Activated CD8-positive, alpha-beta T cell treated with anti-CD3 and anti-CD28 coated beads, Interleukin-2, amount 10 ng/mL, durations not matched to agents 7 days and 5 days (primary cell): ENCODE results near the gene MYBPC1. TPM values are rescaled to one million over a fixed set of nuclear protein-coding genes. Genes with fewer than 3 reads are reported as not detected.
"Not testable (repeated sequence)": the region's sequence is repeated elsewhere in the genome, so short reads cannot be mapped to it uniquely, and the experiment has no call there.

Experiments
- ATAC-seq: fragments of 150-1000 bp; cut with Tn5 transposase; one replicate; pipeline ENCODE4 v1.10.0; 2021; ENCODE audit warnings: moderate library complexity
- CTCF ChIA-PET: fragments of 350-600 bp; sonication (Branson Sonifier 250); formaldehyde crosslinking; loops from one replicate; lab custom pipeline; 2021; ENCODE audit warnings: antibody characterized with exemption; lab: Charles Lee
- POLR2A ChIA-PET: fragments of 350-600 bp; sonication (Branson Sonifier 250); formaldehyde crosslinking; loops from one replicate; lab custom pipeline; 2021; ENCODE audit warnings: antibody characterized with exemption; lab: Charles Lee
- DNase-seq: peaks from one replicate; pipeline ENCODE4 v3.0.0-alpha.2; 2020
- H3K27ac Mint-ChIP-seq: one replicate; pipeline ENCODE4 v1.8.0; 2021; ENCODE audit warnings: mild to moderate bottlenecking, mixed read lengths
- H3K27me3 Mint-ChIP-seq: one replicate; pipeline ENCODE4 v1.8.0; 2021; ENCODE audit warnings: low read depth, mixed read lengths
- H3K36me3 Mint-ChIP-seq: one replicate; pipeline ENCODE4 v1.8.0; 2021; ENCODE audit warnings: low read depth, mixed read lengths
- H3K4me1 Mint-ChIP-seq: one replicate; pipeline ENCODE4 v1.8.0; 2021; ENCODE audit warnings: low read depth, mixed read lengths
- H3K4me3 Mint-ChIP-seq: one replicate; pipeline ENCODE4 v1.8.0; 2021; ENCODE audit warnings: mild to moderate bottlenecking, mixed read lengths
- H3K9me3 Mint-ChIP-seq: one replicate; pipeline ENCODE4 v1.8.0; 2022; ENCODE audit warnings: mixed read lengths; ENCODE audit not compliant: insufficient read depth
- total RNA-seq, 2 experiments: library from RNA; stranded (reverse); gene quantifications; one replicate each; pipeline ENCODE4 v1.2.3, GENCODE V29; 2021

MYBPC1 gene
- total RNA-seq, 2 experiments from 2014 or later = not detected

DNA sequence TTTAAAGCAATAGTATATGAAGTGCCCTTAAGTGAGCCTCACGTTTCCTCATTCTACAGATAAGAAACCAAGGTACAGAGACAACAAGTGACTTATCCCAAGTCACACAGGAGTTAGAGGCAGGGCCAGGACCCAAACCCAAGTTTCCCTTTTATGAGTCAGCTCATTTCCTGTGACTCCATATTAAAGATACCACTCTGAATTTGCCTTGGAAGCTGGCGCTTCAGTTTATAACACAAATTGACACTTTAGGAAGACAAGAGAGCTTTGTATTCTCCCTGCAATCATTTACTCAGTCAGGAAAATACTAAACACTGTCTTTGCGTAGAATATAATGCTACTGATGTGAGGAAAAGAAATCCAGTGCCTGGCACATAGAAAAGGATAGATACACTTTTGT is 43.2 kb downstream of the MYBPC1 start:
- Mint-ChIP-seq H3K27ac (no peak overlapping the region), H3K9me3 (no peaks in the 10 kb centered on the region), H3K4me1 (peaks cover 15% of the 10 kb centered on the region), H3K36me3 (no peaks in the 10 kb centered on the region), H3K4me3 (no peak overlapping the region), H3K27me3 (peaks cover 15% of the 10 kb centered on the region)
- DNase-seq (no peak), ATAC-seq (no peak)
- CTCF ChIA-PET = interaction anchor here (1.2 kb wide), 1 partner anchor 202 kb away, joined by 3 read pairs; no protein-coding TSS in a partner anchor
- POLR2A ChIA-PET = no interaction called here

DNA sequence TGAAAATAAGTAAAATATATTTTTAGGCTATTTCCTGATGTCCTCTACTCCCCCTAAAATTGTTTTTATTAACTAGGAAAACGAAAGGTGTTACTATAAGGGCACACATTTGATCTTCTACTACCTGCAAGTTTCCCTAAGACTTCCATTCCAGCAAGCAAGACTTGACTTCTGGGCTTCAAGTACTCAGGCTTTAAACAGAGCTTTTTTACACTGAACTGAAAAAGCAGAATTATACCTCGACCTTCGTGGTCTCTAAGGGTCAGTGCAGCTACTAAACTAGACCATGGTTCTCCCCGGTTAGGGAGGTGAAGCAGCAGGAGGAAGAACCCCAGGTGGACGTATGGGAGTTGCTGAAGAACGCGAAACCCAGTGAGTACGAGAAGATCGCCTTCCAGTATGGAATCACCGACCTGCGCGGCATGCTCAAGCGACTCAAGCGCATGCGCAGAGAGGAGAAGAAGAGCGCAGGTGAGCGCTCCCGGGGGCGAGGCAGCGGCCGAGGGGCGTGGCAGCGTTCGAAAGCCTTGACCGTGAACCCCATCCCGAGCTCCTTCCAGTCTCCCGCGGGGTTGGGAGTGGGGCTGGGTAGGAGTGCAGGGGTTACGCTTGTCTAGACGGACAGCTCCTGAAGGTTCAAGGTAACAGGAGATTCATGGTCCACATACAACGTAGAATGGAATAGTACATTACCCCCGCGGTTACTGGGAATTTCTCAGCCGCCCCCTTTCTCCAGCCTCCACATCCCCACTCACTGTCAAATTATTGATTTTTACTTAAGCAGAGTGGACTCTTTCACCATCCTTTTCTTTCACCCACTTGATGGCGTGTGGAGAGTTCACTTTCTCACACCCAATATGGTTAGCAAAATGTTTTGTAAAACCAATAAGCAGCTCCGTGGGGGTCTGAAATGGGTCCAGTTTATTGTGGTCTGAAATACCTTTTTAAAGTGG is 47.6 kb downstream of the MYBPC1 start:
- Mint-ChIP-seq H3K4me1 (peaks cover 7% of the 10 kb centered on the region), H3K27me3 (peaks cover 19% of the 10 kb centered on the region), H3K36me3 (no peaks in the 10 kb centered on the region), H3K9me3 (no peaks in the 10 kb centered on the region), H3K4me3 (peak overlapping the region; percentile 28), H3K27ac (no peak overlapping the region)
- no peak for ATAC-seq
- ChIA-PET POLR2A (interaction anchor here (0.6 kb wide), 1 partner anchor 322 kb away, joined by 3 read pairs; no protein-coding TSS in a partner anchor), CTCF (interaction anchor here (1.0 kb wide), 1 partner anchor 21 kb away, joined by 4 read pairs; no protein-coding TSS in a partner anchor)
- DNase-seq = no peak

DNA sequence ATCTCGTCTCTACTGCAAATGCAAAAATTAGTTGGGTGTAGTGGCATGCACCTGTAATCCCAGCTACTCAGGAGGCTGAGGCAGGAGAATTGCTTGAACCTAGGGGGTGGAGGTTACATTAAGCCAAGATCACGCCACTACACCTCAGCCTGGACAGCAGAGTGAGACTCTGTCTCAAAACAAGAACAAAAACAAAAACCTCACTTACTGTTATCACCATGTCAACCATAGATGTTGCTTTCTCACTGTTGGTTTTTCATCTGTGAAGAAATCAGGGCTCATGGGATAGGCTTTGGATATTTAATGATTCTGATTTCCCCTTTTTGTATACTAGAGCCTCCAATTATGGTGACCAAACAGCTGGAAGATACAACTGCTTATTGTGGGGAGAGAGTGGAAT is 52.9 kb downstream of the MYBPC1 start:
- H3K9me3 Mint-ChIP-seq = no peaks in the 10 kb centered on the region
- POLR2A ChIA-PET = no interaction called here
- peaks cover under 1% of the 10 kb centered on the region for H3K4me1 Mint-ChIP-seq
- H3K4me3 Mint-ChIP-seq = no peak overlapping the region
- H3K27ac Mint-ChIP-seq = no peak overlapping the region
- ATAC-seq (no peak), DNase-seq (no peak)
- peaks cover 10% of the 10 kb centered on the region for H3K27me3 Mint-ChIP-seq
- CTCF ChIA-PET = interaction anchor here (1.0 kb wide), 1 partner anchor 12 kb away, joined by 3 read pairs; no protein-coding TSS in a partner anchor
- no peaks in the 10 kb centered on the region for H3K36me3 Mint-ChIP-seq

DNA sequence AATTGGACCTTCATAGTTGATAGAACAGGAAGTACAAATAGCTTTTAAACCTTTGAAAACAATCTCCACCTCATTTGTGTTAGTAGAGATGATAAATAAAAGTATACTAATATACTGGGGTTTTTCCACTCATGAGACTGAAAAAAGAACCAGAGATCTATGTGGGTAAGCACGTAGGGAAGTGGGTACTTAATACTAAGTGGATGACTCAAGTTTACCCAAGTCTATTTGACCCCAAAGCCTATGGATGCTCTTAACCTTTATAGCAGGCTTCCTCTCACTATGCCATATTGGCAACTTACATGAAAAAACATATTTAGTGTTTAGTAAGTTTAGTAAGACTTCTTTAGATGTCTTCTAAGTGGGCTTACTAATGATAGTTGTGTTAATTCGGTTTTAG is 53.4 kb downstream of the MYBPC1 start:
- CTCF ChIA-PET = no interaction called here
- Mint-ChIP-seq H3K4me3 (no peak overlapping the region), H3K27me3 (peaks cover 8% of the 10 kb centered on the region), H3K9me3 (no peaks in the 10 kb centered on the region), H3K27ac (no peak overlapping the region), H3K36me3 (no peaks in the 10 kb centered on the region), H3K4me1 (no peaks in the 10 kb centered on the region)
- POLR2A ChIA-PET = no interaction called here
- ATAC-seq (no peak), DNase-seq (no peak)

DNA sequence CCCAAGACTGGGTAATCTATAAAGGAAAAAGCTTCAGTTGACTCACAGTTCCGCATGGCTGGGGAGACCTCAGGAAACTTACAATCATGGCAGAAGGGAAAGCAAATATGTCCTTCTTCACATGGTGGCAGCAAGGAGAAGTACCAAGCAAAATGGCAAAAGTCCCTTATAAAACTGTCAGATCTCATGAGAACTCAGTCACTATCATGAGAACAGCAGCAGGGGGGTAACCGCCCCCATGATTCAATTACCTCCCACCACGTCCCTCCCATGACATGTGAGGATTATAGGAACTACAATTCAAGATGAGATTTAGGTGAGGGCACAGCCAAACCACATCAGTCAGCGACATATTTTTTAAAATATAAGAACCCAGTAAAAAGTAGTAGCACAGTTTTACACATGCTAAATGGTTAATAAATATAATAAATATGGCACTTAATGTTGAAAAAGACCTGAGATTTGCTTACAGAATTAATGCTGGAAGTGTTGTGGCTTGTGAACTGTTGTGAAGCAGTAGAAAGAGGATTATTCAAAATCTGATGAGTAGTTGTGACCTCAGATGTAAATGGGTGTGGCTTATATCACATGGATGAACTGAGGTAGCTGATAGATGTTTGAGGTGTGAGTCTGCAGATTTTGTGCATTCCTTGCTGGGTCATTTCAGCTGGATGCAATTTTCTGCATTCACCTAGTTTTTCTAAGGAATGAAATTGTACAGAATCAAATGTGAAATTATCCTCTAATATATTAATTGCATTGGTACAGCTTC is 55.8 kb downstream of the MYBPC1 start:
- Mint-ChIP-seq H3K4me1 (no peaks in the 10 kb centered on the region), H3K9me3 (no peaks in the 10 kb centered on the region), H3K27me3 (peaks cover 15% of the 10 kb centered on the region), H3K27ac (no peak overlapping the region), H3K36me3 (no peaks in the 10 kb centered on the region), H3K4me3 (no peak overlapping the region)
- ChIA-PET POLR2A (no interaction called here), CTCF (no interaction called here)
- DNase-seq (no peak), ATAC-seq (no peak)

DNA sequence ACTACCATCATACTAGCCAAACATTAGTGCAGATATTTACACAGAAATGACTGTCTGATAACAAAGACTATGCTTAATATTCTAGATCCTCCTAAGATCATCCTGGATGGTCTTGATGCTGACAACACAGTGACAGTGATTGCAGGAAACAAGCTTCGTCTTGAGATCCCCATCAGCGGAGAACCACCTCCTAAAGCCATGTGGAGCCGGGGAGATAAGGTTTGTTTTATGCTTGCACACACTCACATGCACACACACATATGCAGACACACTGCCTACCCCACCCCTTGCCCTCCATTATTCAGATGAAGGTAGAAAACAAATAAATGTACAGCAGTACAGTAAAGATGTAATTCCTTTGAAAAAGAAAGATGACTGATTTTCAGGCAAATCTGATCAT is 58.3 kb downstream of the MYBPC1 start:
- DNase-seq (no peak), ATAC-seq (no peak)
- Mint-ChIP-seq H3K4me3 (no peak overlapping the region), H3K27me3 (peaks cover 21% of the 10 kb centered on the region), H3K36me3 (no peaks in the 10 kb centered on the region), H3K4me1 (no peaks in the 10 kb centered on the region), H3K27ac (no peak overlapping the region), H3K9me3 (no peaks in the 10 kb centered on the region)
- CTCF ChIA-PET = no interaction called here
- POLR2A ChIA-PET = no interaction called here

DNA sequence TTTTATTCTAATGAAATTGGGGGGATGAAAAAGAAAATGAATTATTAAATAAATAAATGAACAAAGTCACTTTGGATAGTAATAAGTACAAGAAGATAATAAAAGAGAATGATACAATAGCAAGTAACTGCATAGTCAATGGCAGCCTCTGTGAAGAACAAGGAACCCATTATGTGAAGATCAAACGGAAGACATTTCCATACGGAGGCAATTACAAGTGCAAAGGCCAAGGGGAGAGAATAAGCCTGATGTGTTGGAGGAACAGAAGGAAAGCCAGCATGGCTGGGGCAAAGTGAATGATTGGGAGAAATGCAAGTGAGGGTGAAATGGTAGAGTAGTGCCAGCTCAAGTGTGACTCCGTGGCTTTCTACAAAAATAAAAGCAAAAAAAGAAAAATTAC is 58.7 kb downstream of the MYBPC1 start:
- H3K27ac Mint-ChIP-seq = no peak overlapping the region
- ChIA-PET POLR2A (no interaction called here), CTCF (no interaction called here)
- H3K9me3 Mint-ChIP-seq = no peaks in the 10 kb centered on the region
- no peak for ATAC-seq
- H3K36me3 Mint-ChIP-seq = no peaks in the 10 kb centered on the region
- no peaks in the 10 kb centered on the region for H3K4me1 Mint-ChIP-seq
- DNase-seq = no peak
- H3K4me3 Mint-ChIP-seq = no peak overlapping the region
- peaks cover 25% of the 10 kb centered on the region for H3K27me3 Mint-ChIP-seq

DNA sequence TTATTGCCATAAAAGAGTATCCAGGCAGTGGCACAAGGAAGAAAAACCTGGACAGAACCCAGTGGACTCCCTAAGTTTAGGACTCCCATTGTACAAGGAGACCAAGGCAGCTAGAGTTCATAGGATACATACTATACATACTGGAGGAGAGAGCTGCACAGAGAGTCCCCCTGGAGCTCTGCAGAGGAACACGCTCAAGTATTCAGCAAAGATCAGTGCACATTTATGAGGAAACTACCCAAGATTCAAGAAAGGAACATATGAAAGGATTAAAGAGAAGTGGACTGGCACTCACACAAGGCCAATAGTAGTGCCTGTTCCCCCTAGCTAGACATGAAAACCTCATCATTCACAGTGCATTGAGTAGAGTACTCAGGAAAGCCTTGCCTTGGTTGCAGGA is 59.7 kb downstream of the MYBPC1 start:
- H3K27me3 Mint-ChIP-seq = peaks cover 27% of the 10 kb centered on the region
- no peak for ATAC-seq
- ChIA-PET CTCF (interaction anchor here (1.2 kb wide), 1 partner anchor 15 kb away, joined by 4 read pairs; no protein-coding TSS in a partner anchor), POLR2A (no interaction called here)
- H3K9me3 Mint-ChIP-seq = no peaks in the 10 kb centered on the region
- no peaks in the 10 kb centered on the region for H3K4me1 Mint-ChIP-seq
- no peak for DNase-seq
- no peaks in the 10 kb centered on the region for H3K36me3 Mint-ChIP-seq
- no peak overlapping the region for H3K27ac Mint-ChIP-seq
- no peak overlapping the region for H3K4me3 Mint-ChIP-seq

DNA sequence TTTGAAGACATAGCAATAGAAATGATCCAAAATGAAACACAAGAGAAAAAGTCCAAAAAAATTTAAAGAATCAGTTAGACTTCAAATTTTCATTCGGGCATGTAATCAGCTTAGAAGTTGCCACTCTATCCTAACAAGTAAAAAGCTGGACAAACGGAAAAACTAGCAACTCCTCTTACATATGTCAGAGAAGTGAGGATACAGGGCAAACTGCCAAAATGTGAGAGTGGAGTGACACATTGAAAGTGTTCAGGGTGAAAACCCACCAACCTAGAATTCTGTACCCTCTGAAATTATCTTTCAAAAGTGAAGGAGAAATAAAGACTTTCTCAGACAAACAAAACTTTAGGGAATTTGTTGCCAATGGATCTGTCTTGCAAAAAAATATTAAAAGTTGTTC is 60.6 kb downstream of the MYBPC1 start:
- ChIA-PET POLR2A (no interaction called here), CTCF (no interaction called here)
- no peaks in the 10 kb centered on the region for H3K9me3 Mint-ChIP-seq
- ATAC-seq (no peak), DNase-seq (no peak)
- peaks cover 27% of the 10 kb centered on the region for H3K27me3 Mint-ChIP-seq
- H3K4me1 Mint-ChIP-seq = no peaks in the 10 kb centered on the region
- H3K27ac Mint-ChIP-seq = no peak overlapping the region
- H3K36me3 Mint-ChIP-seq = no peaks in the 10 kb centered on the region
- H3K4me3 Mint-ChIP-seq = no peak overlapping the region

DNA sequence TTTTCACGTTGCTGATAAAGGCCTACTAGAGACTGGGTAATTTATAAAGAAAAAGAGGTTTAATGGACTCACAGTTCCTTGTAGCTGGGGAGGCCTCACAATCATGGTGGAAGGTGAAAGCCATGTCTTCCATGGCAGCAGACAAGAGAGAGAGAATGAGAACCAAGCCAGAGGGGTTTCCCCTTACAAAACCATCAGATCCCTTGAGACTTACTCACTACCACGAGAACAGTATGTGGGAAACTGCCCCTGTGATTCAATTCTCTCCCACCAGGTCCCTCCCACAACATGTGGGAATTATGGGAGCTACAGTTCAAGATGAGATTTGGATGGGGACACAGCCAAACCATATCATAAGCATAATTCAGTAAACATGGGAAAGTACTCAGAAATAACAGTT is 65.9 kb downstream of the MYBPC1 start:
- POLR2A ChIA-PET, H3K4me3 Mint-ChIP-seq, H3K36me3 Mint-ChIP-seq, H3K4me1 Mint-ChIP-seq, DNase-seq, H3K9me3 Mint-ChIP-seq, H3K27ac Mint-ChIP-seq, ATAC-seq: not testable (repeated sequence)
- peaks cover 19% of the 10 kb centered on the region for H3K27me3 Mint-ChIP-seq
- CTCF ChIA-PET = interaction anchor here (1.4 kb wide), 1 partner anchor 217 kb away, joined by 3 read pairs; the partner anchor contains the start of gene DRAM1

DNA sequence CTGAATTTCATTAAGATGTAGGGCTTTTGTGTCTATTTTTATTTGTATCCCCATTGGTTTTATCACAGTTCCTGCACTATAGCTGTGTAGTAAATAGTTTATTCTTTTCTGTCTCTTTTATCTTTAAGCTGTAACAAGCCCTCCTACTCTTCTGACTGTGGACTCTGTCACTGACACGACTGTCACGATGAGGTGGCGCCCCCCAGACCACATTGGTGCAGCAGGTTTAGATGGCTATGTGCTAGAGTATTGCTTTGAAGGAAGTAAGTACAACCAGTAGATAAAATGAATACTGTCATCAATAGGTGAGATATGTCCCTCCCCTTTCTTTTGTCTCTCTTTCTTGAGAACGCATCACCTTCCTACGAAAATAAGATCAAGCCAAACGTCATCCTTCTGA is 68.5 kb downstream of the MYBPC1 start:
- ATAC-seq (no peak), DNase-seq (no peak)
- Mint-ChIP-seq H3K27me3 (peaks cover 13% of the 10 kb centered on the region), H3K4me1 (no peaks in the 10 kb centered on the region), H3K27ac (no peak overlapping the region), H3K4me3 (no peak overlapping the region), H3K9me3 (no peaks in the 10 kb centered on the region), H3K36me3 (no peaks in the 10 kb centered on the region)
- ChIA-PET CTCF (interaction anchor here (0.8 kb wide), 1 partner anchor 20 kb away, joined by 4 read pairs; no protein-coding TSS in a partner anchor), POLR2A (no interaction called here)
